Hepatocyte (in vitro differentiated cells): Measurements from ENCODE around the gene ENO2.

Experiments
- CTCF ChIP-seq: fragments of 200-600 bp; sonication (generic); IDR thresholded peaks from 2 replicates; pipeline ENCODE4 v1.5.1; 2016; ENCODE audit warnings: antibody characterized with exemption, mild to moderate bottlenecking; ENCODE audit not compliant: poor library complexity
- EZH2 ChIP-seq: fragments of 200-600 bp; sonication (generic); IDR thresholded peaks from 2 replicates; pipeline ENCODE4 v1.6.1; 2016; ENCODE audit warnings: antibody characterized with exemption, mild to moderate bottlenecking, borderline replicate concordance
- EZH2phosphoT487 ChIP-seq: fragments of 200-600 bp; sonication (generic); IDR thresholded peaks from one replicate; pipeline ENCODE4 v1.6.1; 2018; ENCODE audit warnings: antibody characterized with exemption, mild to moderate bottlenecking, low read depth, moderate library complexity; ENCODE audit not compliant: unreplicated experiment, severe bottlenecking

DNA sequence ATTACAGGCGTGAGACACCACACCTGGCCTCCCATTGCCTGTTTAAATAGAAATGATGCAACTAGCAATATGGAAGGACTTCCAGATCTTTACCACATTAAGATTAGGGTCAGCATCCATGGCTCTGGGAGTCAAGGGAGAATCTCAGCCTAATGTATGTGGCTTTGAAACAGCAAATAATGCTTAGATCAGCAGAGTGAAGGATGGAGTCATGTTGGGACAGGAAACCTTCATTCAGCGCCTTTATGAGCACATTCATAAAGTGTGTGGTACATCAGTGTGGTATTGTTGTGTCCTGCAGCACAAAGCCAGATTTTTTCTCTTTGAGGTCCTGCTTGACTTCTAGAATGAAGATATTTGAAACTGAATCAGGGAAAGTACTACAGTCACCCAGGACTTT is 26.0 kb upstream of the ENO2 start:
- TF ChIP-seq CTCF (no peak), EZH2phosphoT487 (no peak), EZH2 (no peak)
